Stimulated activated CD4-positive, alpha-beta T cell treated with anti-CD3 and anti-CD28 coated beads, Interleukin-12 subunit alpha, Interleukin-12 subunit beta, amount 100 ng/mL, for 4 hours (primary cell): Measurements from ENCODE around the gene VPS37C.

Experiments used
- DNase-seq: peaks from one replicate; pipeline ENCODE4 v3.0.0-alpha.2; 2020

Gene VPS37C

DNA sequence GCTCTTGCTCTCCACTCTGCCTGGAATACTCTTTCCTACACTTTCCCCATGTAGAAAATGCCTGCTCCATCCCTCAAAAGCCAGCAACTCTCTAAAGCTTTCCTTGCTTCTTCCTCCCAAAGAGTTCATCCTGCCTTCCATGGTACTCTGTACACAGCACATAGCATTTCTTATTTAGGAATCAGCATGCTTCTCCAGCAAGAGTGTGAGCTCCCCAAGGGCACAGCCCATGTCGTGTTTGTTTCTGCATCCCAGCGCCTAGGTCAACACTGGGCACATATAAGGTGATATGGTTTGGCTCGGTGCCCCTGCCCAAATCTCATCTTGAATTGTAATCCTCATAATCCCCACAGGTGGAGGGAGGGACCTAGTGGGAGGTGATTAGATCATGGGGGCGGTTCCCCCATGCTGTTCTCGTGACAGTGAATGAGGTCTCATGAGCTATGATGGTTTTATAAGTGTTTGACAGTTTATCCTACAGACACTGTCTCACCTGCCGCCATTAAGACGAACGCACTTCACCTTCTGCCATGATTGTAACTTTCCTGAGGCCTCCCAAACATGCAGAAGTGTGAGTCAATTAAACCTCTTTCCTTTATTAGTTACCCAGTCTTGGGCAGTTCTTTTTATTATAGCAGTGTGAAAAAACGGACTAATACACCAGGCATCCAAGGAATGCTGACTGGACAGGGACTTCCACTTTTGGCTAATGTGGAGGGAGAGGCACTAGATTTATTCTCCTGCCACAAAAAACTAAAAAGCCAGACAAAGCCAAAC lies 8.2 kb downstream of the VPS37C start:
- no peak for DNase-seq

DNA sequence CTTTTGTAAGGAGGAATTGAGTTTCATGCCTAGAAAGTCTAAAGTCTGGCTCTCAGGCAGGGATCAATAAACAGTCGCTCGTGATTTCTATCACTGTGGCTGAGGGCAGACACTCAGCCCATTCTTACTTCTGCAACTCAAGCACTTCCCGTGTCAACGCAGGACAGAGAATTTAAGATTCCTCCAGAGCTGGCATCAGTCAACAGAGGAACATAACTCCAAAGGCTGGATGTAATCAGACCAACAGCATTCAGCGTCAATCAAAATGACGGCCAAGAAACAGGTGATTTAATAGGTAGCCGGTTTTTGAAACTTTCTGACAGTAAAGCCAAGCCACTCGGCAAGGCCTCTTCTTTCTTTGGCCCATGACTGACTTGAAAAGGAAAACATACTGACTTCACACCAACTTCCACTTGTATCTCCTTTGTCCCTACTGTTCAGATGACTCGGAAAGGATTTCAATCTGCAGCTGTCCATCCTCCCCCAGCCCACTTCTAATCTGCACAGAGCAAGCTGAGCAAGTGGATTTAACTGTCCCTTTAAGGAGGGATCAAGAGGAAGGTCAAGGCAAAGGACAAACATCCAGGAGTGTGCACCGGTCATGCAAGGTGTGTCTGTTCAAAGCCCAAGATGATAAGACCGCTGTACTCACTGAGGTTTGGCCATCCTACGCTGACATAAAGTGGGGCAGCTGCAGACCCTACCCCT lies 9.5 kb downstream of the VPS37C start:
- no peak for DNase-seq

DNA sequence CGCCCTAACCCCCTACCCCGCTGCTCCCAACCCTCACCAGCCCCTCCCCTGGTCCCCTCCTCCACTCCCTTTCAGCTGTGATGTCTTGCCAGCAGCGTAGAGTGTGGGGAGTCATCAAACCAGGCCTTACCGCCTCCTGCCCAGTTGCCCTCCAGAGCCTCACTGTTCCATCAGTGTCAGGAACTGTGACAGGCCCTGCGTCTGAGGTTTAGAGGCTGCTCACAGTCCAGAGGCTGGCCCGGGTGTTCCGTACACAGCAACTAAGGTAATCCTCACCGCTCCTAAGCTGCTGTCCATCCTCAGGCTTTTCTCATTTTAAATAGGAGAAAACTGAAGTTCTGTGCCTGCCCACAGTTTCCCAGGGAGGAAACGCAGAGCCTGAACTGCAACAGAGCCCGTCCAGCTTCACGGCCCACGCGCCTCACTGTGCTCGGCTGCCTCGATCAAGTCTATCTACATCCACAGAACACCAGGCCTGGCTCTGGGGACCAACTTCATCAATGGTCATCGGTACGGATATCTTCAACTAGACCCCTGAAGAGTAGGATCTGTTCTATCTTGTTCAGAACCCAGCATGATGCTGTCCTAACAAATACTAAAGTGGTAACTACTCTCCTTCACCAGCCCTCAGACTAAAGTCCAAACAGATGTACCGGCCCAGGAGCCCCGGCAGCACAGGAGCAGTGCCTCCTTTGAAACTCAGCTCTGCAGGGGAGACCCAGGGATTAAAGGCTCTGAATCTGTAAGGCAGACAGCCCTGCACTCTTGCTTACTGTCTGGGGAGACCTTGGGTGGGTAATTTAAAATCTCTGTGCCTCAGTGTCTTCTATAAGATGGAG lies 10.3 kb downstream of the VPS37C start:
- DNase-seq: no peak

DNA sequence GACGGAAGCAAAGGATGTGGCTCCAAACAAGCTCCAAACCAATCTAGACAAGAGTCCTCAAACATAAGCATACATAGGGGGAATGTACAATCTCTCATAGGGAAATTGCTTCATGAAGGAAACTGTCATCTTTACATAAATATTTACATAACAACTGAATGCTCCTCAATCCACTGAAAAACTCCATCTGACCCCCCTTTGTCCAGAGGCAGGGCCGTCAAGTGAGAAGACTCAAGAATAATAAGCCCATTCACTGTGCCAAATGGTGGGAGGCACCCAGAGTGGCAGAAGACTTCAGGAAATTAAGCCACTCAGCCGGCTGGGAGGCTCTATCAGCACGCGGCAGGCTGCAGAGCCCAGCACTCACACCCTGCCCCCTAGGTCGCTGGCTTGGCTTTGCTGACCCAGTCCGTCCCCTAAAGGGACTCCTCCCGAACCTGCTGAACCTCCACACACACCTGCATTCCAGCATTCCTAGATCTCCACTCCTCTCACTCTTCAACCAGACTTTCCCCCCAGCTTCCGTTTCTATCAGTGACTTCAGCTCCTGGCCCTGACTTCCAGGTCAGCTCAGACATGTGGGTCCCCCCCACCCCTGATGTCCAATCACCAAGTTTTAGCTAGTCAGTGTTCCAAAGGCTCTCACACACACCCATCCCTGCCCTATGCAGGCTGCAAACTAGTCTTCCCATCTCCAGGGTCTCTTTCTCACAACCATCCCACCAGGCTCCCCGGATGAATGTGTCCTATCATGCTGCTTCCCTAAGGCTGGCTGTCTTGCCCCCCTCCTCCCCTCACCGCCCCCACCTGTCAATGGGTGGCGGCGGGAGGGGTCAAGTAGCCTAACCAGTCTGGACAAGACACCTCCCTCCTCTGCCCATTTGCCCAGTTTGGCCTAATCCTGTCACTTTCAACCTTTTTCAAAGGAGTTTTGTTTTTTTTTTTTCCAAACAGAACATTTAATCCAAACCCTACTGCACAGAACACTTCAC lies 11.3 kb downstream of the VPS37C start:
- DNase-seq: no peak

DNA sequence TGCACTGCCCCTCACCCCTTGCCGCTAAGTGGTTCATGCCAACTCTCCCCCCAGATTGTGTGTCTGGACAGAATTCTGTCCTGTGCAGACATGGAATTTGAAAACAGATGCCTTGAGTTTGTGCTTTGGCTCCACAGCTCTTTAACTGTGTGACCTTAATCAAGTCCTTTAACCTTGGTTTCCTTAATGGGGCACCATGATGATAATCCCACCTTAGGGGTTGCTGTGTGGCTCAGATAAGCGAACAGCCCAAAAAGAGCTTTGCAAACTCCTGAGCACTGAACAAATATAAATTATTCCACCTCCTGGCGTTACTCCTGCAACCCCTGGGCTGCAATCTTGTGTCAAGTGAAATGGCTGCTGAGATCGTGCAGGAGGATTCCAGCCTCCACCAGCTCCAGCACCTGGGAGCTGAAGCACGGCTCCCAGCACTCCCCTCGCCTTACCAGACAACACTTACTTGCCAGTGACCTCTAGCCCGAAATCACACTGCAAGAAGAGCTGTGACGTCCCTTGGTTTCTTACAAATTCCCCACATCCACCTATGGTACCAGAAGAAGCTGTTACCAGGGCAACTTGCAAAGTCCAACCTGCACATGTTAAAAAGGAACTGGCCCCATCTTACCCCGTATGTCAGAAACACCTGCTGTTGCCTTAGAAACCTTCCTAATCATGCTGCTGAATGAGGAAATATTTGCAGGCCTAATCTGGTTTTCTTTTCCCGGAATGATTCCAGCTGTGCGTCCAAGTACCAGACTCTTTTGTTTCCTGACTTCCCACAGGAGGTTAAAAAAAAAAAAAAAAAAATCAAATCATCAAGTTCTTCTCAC lies 13.2 kb downstream of the VPS37C start:
- DNase-seq: no peak

DNA sequence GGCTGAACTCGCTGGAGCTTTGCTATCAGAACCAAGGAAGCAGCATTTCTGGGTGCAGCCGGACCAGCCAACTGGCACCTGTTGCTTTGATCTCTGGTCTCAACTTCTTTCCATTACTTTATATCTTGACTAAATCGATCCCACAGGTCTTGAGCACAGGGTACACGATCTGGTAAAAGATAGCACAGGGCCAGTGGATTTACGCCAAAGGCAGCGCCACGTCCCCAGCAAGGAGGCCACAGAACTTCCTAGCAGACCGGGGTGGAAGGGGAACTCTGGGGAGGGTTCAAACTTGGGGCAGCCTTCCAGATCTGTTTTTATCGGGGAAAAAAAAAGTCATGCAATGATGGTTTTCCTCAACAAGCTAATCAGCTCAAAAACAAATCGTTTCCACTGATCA lies 14.0 kb downstream of the VPS37C start:
- DNase-seq: no peak

DNA sequence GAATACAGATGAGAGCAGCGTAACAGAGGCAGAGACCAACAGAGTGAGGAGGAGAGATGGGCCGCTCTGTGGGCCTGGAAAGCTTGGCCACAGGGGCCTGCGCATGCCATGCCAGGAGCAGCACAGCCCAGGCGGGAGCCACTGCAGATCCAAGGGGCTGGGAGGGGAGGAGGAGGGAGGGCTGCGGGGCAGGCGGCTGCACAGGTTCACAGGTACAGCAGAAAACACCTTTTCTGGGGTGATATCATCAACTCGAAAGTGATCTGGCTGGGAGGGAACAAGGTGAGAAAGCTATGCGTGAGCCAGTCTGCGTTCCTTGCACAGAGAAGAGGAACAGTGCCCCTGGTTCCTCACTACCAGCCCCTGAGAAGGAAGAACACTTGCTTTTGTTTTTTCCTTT lies 14.8 kb downstream of the VPS37C start:
- no peak for DNase-seq

DNA sequence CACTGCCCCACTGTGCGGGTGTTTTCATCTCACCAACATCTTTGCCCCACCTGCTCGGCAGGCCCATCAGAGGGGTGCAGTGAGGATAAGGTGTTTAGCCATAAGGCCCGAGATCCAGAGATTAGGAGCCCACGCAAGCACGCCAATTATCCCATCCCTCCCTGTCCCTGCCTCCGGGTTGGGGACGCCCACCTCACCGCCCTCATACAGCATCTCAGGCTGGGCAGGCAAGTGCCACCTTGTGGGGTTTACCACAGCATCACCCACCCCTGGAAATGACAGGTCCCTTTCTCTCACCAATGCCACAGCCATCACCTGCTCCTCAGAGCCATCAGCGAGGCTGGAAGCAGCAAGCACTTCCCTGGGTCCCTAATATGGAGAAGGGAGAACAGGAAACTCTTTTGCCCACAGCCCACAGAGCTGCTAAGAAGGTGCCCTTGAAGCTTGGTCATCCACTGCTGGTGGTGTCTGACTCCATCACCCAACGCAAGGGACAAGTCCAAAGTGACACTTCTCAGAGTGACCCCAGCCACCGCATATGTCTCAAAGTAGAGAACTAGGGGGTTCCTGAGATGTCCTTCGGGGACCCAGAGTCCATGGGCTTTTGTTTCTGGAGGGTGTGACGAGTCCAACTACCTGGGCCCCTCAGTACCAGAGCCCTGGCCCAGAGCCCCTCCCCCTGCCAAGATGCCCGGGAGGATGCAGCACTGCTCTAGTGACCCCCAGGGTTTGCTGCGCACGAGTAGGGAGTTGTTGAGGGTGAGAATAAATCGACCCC lies 15.8 kb downstream of the VPS37C start:
- no peak for DNase-seq

DNA sequence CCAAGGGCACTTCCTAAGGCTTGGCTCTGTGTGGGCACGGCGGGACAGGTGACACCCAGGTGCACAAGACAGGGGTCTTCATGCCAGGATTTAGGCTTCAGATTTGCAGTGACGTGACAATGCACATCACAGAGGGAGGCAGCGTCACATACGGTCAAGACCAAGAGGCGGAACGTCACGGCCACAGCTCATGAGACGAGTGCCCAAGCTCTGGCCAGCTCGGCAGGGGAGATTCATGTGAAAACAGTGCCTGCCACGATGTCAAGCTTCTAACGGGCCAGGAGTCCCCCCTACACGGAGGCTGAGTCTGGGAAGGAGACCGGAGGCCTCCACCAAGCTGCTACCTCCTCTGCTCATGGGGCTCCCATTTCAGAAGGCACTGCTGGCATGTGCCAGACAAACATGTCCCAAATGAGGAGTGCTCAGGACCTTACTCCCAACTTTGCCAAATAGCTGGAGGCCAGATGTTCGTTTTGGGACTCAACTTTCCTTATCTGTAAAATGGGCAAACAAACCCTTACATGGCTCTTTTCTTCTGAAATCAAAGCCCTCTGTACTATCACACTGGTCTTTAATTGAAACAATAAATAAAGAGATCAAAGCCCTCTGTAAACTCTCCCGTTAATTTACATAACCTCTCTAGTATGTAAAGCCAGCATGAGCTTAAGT lies 16.6 kb downstream of the VPS37C start:
- no peak for DNase-seq

DNA sequence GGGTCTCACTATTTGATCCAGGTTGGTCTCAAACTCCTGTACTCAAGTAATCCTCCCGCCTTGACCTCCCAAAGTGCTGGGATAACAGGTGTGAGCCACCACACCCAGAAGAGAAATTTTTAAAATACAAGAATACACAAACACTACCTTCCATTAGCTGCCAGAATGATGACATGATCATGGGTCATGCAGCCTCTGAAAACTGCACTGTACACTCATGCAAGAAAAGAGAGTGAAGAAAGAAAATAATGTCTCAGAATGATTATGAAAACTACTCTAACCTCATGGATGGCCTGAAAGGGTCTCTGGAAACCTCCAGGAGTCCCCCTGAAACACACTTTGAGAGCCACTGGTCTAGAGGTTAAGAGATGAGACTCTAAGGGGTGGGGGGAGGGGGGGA lies 18.8 kb downstream of the VPS37C start:
- no peak for DNase-seq

DNA sequence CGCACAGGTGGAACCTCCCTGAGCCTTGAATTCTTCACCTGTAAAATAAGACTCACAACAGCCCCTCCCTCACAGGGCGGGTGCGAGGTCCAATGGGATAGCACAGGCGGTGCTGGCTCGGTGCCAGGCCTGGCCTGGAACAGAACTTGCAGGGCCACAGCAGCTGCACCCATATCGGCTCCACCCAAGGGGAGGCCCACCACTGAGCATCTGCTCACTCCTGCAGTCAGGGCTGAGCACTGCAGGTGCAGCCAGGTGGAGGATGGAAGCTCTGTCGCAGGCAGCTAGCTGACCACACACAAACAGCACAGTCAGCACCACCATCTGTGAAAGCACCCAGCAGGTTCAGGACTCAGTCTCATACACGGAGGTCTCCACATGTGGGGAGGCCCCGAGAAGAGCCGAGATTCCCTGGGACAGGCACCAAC lies 19.6 kb downstream of the VPS37C start:
- DNase-seq: no peak

DNA sequence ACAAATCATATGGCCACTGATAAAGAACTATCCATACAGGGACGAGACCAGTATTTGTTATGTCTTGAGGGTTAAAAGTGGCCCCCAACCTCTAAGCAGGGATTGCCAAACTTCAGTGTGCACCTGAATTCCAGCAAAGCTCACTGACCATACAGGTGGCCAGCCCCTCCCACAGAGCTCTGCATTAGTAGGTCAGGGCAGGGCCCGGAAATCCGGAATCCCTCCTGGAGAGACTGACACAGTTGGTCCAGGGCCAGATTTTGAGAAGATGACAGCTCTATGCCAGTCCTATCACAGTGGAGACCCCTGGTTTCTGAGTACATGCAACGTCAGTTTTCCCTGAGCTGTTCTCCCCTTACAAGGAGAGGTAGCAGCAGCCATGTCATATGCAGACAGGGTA lies 20.8 kb downstream of the VPS37C start:
- no peak for DNase-seq

DNA sequence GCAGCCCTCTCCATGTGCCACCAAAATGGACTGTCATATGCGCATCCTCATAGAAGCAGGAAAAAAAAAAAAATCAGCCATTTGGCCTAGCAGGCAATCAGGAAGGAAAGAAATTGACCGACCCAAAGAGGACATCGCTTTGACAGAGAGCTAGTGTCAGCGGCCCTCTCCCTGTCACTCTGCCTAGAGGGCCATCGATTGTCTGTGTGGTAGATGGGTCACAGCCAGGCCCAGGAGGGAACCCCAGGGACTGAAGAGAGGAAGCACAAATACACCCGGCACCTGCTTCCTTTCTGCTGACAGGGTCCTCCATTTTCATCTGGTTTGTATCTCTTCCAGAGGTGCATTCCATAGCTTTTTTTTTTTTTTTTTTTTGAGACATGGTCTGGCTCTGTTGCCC lies 21.8 kb downstream of the VPS37C start:
- no peak for DNase-seq

DNA sequence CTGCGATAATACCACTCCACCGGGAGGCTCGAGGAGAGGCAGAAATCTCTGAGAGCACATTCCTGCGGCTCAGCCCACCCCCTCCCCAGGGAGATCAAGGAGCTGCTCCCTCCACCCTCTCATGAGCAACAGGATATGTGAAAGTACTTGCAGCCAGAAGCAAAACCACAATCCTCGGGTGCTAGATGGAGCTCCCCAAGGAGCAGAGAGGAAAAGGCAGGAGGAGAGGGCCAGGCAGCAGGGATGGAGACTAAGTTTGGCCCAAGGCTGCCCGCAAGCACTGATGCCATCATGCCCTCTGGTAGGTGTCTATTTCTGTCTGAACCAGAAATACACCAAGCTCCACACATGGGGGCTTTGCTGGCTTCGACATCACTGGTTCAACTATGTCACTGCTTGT lies 22.3 kb downstream of the VPS37C start:
- DNase-seq: no peak

DNA sequence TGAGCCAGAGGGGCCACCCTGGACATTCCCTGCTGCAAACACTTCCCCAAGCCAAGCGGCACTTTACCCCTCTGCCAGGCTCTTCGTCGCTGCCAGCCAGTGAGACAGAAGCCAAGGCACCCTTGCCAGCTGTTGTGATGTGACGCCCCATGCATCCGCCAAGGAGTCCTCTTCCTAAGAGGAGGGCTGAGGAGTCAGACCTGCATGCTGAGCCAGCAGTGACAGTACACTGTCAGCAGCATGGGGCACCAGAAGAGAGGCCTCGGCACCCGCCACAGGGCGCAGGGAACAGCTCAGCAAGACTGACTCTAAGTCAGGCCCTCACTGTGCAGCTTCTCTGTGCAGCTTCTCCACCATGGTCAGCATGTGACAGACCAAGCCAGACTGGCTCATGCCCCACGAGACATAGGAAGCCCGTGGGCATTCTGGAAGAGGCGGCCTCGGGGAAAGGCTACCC lies 26.4 kb downstream of the VPS37C start:
- no peak for DNase-seq

DNA sequence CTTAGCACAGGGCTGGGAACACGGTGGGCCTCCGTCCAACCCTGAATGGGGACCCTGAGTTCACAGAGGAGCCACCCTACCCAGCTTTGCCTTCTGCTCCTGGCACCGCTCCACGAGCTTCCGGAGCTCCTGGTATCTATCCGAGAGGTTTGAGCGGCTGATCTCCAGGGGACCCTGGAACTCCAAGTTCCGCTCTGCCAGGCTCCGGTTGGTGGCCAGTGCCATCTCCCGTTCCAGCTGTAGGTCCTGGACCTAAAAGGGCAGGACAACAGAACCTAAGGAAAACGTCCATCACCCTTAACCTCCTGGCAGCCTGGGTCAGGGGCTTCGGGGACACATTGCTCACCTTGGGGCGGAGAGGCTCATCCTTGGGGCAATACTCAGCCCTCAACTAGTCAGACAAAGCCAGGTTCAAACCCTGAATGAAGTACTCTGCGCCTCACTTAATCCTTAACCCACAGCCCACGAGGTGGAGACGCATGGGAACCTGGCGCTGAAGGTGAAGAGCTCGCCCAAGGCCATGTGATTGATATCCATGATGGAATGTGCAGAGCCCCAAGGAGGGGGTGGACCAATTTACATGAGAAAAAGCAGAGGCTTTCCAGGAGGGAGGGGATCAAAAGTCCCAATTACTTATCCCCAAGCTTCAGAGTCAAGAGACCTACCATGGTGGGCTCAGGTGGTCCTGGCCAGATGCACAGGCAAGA lies 27.1 kb downstream of the VPS37C start:
- DNase-seq: no peak

DNA sequence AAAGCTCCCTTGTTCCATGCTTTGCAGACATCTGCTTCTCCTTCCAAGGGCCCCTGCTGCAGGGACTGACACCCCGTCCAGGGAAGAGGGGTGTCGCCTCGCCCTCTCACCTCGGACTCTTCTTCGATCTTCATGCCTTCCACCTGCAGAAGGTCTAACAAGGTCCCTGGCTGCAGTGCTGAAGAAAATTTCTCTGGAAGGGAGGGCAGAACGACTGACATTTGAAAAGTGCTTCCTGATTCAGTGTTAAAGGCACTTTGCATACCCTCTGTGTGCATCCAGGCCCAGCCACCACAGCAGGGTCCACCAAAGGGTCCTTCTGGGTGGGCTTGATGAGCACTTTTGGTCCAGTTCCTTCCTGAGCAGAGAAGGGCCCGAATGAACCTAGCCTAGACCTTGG lies 28.1 kb downstream of the VPS37C start:
- no peak for DNase-seq

DNA sequence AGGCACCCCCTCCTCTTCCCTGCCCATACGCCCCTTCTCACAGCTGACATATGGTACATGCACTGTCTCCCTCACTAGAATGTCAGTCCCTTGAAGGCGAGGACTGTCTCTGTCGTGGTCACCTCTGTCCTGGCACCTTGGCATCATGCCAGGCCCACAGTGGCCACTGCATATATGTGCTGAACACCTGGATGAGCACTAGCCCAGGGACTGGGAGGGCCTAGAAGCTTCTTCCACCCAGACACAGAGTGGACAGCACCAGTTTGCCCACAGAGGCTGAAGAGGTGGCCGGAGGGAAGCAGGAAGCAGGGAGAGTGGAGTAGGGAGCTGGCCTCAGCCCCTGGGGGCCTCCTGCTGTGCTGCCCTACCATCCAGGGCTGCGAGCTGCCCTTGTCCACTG lies 28.6 kb downstream of the VPS37C start:
- no peak for DNase-seq

DNA sequence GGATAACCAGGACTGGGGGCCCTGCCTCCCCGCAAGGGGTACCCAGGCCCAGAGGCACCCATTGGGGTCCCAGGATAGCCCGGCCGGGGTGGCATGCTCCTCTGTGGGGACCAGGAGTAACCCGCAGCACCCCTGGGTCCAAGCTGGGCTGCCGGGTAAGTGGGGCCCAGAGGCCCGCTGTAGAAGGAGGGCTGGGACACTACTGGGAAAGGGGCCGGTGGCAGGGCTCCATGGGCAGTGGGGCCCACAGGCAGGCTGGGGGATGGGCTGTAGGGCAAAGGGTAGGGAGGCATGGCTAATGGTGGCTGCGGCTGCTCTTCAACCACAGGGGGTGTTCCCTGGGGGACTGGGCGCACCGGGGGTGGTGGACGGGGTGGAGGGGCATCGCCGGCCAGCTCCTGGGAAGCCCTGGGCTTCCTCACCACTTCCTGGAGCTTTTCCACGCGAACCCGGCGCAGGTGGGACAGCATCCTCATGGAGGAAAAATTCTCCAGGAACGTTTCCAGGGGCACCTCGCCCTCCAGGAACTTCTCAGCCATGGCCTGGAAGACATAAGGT lies 29.1 kb downstream of the VPS37C start:
- no peak for DNase-seq
